Measurements from ENCODE around the gene FNDC3B. TPM values are rescaled to one million over a fixed set of nuclear protein-coding genes. Genes with fewer than 3 reads are reported as not detected.
A peak's percentile ranks its signal among the peaks of the same experiment; 100 is the strongest.

Gene FNDC3B
- total and polyA plus RNA-seq, 9 of the 15 experiments (the other 6 are each of a cell fraction or from before 2014, with no cell fraction given), result 7.0 to 35.8 (median 16.2) TPM

DNA sequence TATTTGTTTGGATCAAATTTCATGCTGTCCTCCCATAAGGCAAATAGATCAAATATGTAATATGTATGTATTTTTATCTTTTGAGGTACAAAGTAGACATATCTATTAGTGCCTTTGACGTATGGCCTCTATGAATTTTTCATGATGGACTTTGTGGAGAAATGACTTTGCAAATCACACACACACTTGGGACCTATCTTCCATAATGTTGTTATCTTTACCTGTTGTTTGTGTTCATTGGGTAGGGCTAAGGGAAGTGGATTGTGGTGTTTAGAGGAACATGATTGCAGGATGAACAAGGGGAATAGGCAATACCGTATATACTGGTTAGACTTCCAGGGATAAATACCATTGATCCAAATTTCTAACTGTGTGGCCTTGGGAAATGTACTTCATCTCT lies 266.6 kb downstream of the FNDC3B start:
- ChIA-PET POLR2A (interaction anchor here (1.2 kb wide), 1 partner anchor 12 kb away, joined by 3 read pairs; no protein-coding TSS in a partner anchor), CTCF (ENCODE audit: low intra/inter-chr PET ratio) (no interaction called here)
- Histone ChIP-seq H2AFZ (ENCODE audit: low read depth, low read length) (no peak overlapping the region), H3K9me1 (ENCODE audit: control insufficient read depth, insufficient read depth, low read length) (no peaks in the 10 kb centered on the region), H3K4me2 (ENCODE audit: insufficient read depth, low read length) (peak overlapping the region; percentile 4; the same call in 1 of the 2 replicates), H3K79me2 (ENCODE audit: control insufficient read depth, insufficient read depth, low read length) (no peaks in the 10 kb centered on the region), H3K4me3 (no peak overlapping the region), H3K36me3 (ENCODE audit: control insufficient read depth, insufficient read depth, low read length) (peaks cover 62% of the 10 kb centered on the region), H3K4me1 (replicated peaks in 1 of 2; ENCODE audit: control insufficient read depth in 2 of 2, insufficient read depth in 2 of 2, low read length in 2 of 2) (peaks cover 5 to 20% of the 10 kb centered on the region in 2 experiments; a peak in 4 of 5 replicates), H4K20me1 (replicated peaks; ENCODE audit: control insufficient read depth, insufficient read depth, low read length) (no peaks in the 10 kb centered on the region), H3K27me3 (ENCODE audit: control insufficient read depth in 2 of 2, insufficient read depth in 2 of 2, low read length in 2 of 2) (no peaks in the 10 kb centered on the region), H3K27ac (ENCODE audit: extremely low read depth, low read depth, low read length) (no peak overlapping the region), H3K9me3 (replicated peaks; ENCODE audit: control insufficient read depth, insufficient read depth, low read depth, low read length) (no peaks in the 10 kb centered on the region), H3K9ac (ENCODE audit: insufficient read depth in 1 of 2, low read depth in 2 of 2, low read length in 2 of 2) (no peak overlapping the region)
- TF ChIP-seq, protein P1, sequence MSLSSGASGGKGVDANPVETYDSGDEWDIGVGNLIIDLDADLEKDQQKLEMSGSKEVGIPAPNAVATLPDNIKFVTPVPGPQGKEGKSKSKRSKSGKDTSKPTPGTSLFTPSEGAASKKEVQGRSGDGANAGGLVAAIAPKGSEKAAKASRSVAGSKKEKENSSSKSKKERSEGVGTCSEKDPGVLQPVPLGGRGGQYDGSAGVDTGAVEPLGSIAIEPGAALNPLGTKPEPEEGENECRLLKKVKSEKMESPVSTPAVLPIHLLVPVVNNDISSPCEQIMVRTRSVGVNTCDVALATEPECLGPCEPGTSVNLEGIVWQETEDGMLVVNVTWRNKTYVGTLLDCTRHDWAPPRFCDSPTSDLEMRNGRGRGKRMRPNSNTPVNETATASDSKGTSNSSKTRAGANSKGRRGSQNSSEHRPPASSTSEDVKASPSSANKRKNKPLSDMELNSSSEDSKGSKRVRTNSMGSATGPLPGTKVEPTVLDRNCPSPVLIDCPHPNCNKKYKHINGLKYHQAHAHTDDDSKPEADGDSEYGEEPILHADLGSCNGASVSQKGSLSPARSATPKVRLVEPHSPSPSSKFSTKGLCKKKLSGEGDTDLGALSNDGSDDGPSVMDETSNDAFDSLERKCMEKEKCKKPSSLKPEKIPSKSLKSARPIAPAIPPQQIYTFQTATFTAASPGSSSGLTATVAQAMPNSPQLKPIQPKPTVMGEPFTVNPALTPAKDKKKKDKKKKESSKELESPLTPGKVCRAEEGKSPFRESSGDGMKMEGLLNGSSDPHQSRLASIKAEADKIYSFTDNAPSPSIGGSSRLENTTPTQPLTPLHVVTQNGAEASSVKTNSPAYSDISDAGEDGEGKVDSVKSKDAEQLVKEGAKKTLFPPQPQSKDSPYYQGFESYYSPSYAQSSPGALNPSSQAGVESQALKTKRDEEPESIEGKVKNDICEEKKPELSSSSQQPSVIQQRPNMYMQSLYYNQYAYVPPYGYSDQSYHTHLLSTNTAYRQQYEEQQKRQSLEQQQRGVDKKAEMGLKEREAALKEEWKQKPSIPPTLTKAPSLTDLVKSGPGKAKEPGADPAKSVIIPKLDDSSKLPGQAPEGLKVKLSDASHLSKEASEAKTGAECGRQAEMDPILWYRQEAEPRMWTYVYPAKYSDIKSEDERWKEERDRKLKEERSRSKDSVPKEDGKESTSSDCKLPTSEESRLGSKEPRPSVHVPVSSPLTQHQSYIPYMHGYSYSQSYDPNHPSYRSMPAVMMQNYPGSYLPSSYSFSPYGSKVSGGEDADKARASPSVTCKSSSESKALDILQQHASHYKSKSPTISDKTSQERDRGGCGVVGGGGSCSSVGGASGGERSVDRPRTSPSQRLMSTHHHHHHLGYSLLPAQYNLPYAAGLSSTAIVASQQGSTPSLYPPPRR (CRISPR knock-in tag; IDR thresholded peaks at IDR 0.05; ENCODE audit: borderline replicate concordance), result no peak
- TF ChIP-seq, protein P2, sequence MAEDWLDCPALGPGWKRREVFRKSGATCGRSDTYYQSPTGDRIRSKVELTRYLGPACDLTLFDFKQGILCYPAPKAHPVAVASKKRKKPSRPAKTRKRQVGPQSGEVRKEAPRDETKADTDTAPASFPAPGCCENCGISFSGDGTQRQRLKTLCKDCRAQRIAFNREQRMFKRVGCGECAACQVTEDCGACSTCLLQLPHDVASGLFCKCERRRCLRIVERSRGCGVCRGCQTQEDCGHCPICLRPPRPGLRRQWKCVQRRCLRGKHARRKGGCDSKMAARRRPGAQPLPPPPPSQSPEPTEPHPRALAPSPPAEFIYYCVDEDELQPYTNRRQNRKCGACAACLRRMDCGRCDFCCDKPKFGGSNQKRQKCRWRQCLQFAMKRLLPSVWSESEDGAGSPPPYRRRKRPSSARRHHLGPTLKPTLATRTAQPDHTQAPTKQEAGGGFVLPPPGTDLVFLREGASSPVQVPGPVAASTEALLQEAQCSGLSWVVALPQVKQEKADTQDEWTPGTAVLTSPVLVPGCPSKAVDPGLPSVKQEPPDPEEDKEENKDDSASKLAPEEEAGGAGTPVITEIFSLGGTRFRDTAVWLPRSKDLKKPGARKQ (CRISPR knock-in tag; IDR thresholded peaks at IDR 0.05), result no peak
- TF ChIP-seq SRSF3 (IDR thresholded peaks at IDR 0.05; ENCODE audit: insufficient read depth, low read length), result no peak
- no peak for TF ChIP-seq ZFX (CRISPR knock-in tag; IDR thresholded peaks at IDR 0.05)
- 0 out of 2 replicates have a peak, but pooled peaks have one; percentile 8 for TF ChIP-seq POLR2G (IDR thresholded peaks at IDR 0.05; ENCODE audit: low read depth, low read length)
- no peak for TF ChIP-seq U2AF2 (optimal IDR thresholded peaks at IDR 0.05; ENCODE audit: low read depth, low read length)
- no peak for TF ChIP-seq ZC3H4 (CRISPR knock-in tag; IDR thresholded peaks at IDR 0.05; ENCODE audit: borderline replicate concordance)
- TF ChIP-seq ZNF311 (CRISPR knock-in tag; IDR thresholded peaks at IDR 0.05), result no peak
- WGBS (ENCODE audit: insufficient coverage, low coverage, missing lambda C conversion rate), result 55% methylated on average over 2 of the region's 2 CpGs
- ATAC-seq, result no peak
- BruUV-seq (replicated peaks), result no TSS peak
- DNase-seq (ENCODE audit: extremely low read depth in 1 of 4, low spot score in 3 of 4), result no peak
- FAIRE-seq, result no peak
- in situ Hi-C loops (cut with MboI) (no loop called here), intact Hi-C loops (cut with micrococcal nuclease) (no loop called here)
